Neural cell (in vitro differentiated cells): ENCODE data around the gene RASGEF1C. TPM values are rescaled to one million over a fixed set of nuclear protein-coding genes. Genes with fewer than 3 reads are reported as not detected.

Source experiments
- H2AFZ ChIP-seq: fragments of 200-600, 300-800 bp; sonication (generic), shearing (Covaris generic); 2 replicates; pipeline ENCODE4 v1.6.0; 2014; ENCODE audit warnings: low read depth, mild to moderate bottlenecking, antibody characterized with exemption, low read length, moderate library complexity
- H3F3A ChIP-seq: fragments of 200-600 bp; shearing (Covaris generic); 2 replicates; pipeline ENCODE4 v1.6.1; 2016; ENCODE audit warnings: mild to moderate bottlenecking, moderate library complexity, mixed read lengths, antibody characterized with exemption, low read length; ENCODE audit not compliant: insufficient read depth, poor library complexity, severe bottlenecking
- H3K27ac ChIP-seq: fragments of 200-600, 300-800 bp; sonication (generic), shearing (Covaris generic); 2 replicates; pipeline ENCODE4 v1.5.1; 2014; ENCODE audit warnings: mild to moderate bottlenecking, low read length, moderate library complexity
- H3K27me3 ChIP-seq: fragments of 300-800, 200-600 bp; sonication (generic), shearing (Covaris generic); 2 replicates; pipeline ENCODE4 v1.6.0; 2014; ENCODE audit warnings: mild to moderate bottlenecking, low read depth, low read length, moderate library complexity; ENCODE audit not compliant: insufficient read depth
- H3K36me3 ChIP-seq: fragments of 300-800, 200-600 bp; sonication (generic), shearing (Covaris generic); 2 replicates; pipeline ENCODE4 v1.5.1; 2014; ENCODE audit warnings: mild to moderate bottlenecking, antibody characterized with exemption, low read length, moderate library complexity; ENCODE audit not compliant: insufficient read depth
- H3K4me2 ChIP-seq: fragments of 300-800, 200-600 bp; sonication (generic), shearing (Covaris generic); 2 replicates; pipeline ENCODE4 v1.6.0; 2014; ENCODE audit warnings: mild to moderate bottlenecking, low read length
- H3K4me3 ChIP-seq: fragments of 300-800, 200-600 bp; sonication (generic), shearing (Covaris generic); 2 replicates; pipeline ENCODE4 v1.5.1; 2014; ENCODE audit warnings: mild to moderate bottlenecking, low read length, moderate library complexity
- H3K79me2 ChIP-seq: fragments of 200-600 bp; shearing (Covaris generic); replicated peaks from 2 replicates; pipeline ENCODE4 v1.6.0; 2014; ENCODE audit warnings: mild to moderate bottlenecking, low read length, moderate library complexity; ENCODE audit not compliant: insufficient read depth
- H3K9ac ChIP-seq: fragments of 300-800, 200-600 bp; sonication (generic), shearing (Covaris generic); 2 replicates; pipeline ENCODE4 v1.6.1; 2016; ENCODE audit warnings: mild to moderate bottlenecking, low read length, mixed read lengths
- H3K9me2 ChIP-seq: fragments of 200-600 bp; shearing (Covaris generic); 2 replicates; pipeline ENCODE4 v1.6.1; 2016; ENCODE audit warnings: mild to moderate bottlenecking, low read length, mixed read lengths; ENCODE audit not compliant: insufficient read depth
- H3K9me3 ChIP-seq: fragments of 200-600, 300-800 bp; sonication (generic), shearing (Covaris generic); 2 replicates; pipeline ENCODE4 v1.6.1; 2016; ENCODE audit warnings: mild to moderate bottlenecking, mixed run types, low read length, moderate library complexity, mixed read lengths
- H4K20me1 ChIP-seq: fragments of 200-600 bp; shearing (Covaris generic); 2 replicates; pipeline ENCODE4 v1.6.1; 2016; ENCODE audit warnings: mild to moderate bottlenecking, mixed run types; ENCODE audit not compliant: insufficient read depth
- CTCF ChIP-seq: fragments of 450-650 bp; IDR thresholded peaks from 2 replicates; pipeline ENCODE4 v1.5.1; 2014; ENCODE audit warnings: antibody characterized with exemption, mild to moderate bottlenecking, moderate library complexity; ENCODE audit not compliant: poor library complexity, severe bottlenecking
- EP300 ChIP-seq: fragments of 450-650 bp; conservative IDR thresholded peaks from 2 replicates; pipeline ENCODE4 v1.6.1; 2014; ENCODE audit warnings: antibody characterized with exemption, mild to moderate bottlenecking, moderate library complexity; ENCODE audit not compliant: poor library complexity, severe bottlenecking
- EZH2 ChIP-seq: fragments of 200-600, 300-800 bp; shearing (Covaris generic), sonication (generic); IDR thresholded peaks from 2 replicates; pipeline ENCODE4 v1.6.1; 2014; ENCODE audit warnings: antibody characterized with exemption, low read length, borderline replicate concordance, mild to moderate bottlenecking; ENCODE audit not compliant: insufficient read depth, poor library complexity, severe bottlenecking
- MXI1 ChIP-seq: fragments of 450-650 bp; conservative IDR thresholded peaks from 2 replicates; pipeline ENCODE4 v1.6.1; 2014; ENCODE audit warnings: antibody characterized with exemption, mild to moderate bottlenecking; ENCODE audit not compliant: poor library complexity, severe bottlenecking
- POLR2AphosphoS5 ChIP-seq: IDR thresholded peaks from 2 replicates; pipeline ENCODE4 v1.6.1; 2012
- RAD21 ChIP-seq: fragments of 450-650 bp; conservative IDR thresholded peaks from 2 replicates; pipeline ENCODE4 v1.6.1; 2014; ENCODE audit warnings: antibody characterized with exemption, mild to moderate bottlenecking, moderate library complexity
- SMC3 ChIP-seq: fragments of 450-650 bp; conservative IDR thresholded peaks from 2 replicates; pipeline ENCODE4 v1.6.1; 2014; ENCODE audit warnings: antibody characterized with exemption, mild to moderate bottlenecking, moderate library complexity; ENCODE audit not compliant: poor library complexity
- TAF1 ChIP-seq: IDR thresholded peaks from 2 replicates; pipeline ENCODE4 v1.6.1; 2012; ENCODE audit warnings: low read depth
- polyA plus RNA-seq: library from polyadenylated mRNA; depleted of rRNA; stranded (reverse); fragments of >200 nt; gene quantifications from 2 replicates; pipeline ENCODE4 v1.2.3, GENCODE V29; 2014
- TF ChIP-seq, protein P1 (sequence below): IDR thresholded peaks from 2 replicates; pipeline ENCODE4 v1.6.1; 2012; ENCODE audit warnings: borderline replicate concordance

The RASGEF1C gene
- polyA plus RNA-seq, 1 donor from 2014 or later, result 5.3 TPM

DNA sequence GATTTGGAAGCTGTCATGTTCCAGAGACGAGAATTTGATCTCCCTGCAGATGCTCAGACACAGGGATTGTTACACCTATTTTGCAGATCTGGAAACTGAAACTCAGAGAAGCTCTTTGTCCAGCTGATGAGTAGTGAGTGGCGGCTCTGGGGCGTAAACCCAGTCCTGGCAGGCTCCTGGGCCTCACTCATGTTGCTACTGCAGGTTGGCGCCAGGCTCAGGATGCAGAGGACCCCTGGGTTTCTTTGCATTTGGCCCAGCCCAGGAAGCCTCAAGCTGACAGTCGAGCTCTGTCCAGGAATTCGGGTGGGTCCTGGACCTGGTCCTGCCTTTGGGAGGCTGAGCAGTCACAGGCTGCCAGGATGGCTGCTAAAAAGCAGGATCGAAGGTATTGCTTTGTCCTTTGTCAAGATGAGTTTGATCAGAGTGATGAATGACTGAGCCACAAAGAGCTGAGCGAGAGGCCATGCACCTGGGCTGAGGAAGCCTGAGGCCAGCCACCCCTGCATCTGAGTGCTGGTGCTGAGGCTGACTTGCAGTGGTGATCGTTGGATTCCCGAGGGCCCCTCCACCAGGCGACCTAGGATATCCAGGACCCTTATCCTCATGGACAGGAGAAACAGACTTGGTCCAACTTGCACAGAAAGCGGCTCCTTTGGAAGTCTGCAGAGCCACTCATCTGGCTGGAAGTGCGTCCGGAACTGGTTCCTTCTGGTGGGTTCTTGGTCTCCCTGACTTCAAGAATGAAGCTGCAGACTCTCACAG lies 129.1 kb downstream of the RASGEF1C start:
- no peak overlapping the region for H2AFZ ChIP-seq
- TF ChIP-seq, protein P1, sequence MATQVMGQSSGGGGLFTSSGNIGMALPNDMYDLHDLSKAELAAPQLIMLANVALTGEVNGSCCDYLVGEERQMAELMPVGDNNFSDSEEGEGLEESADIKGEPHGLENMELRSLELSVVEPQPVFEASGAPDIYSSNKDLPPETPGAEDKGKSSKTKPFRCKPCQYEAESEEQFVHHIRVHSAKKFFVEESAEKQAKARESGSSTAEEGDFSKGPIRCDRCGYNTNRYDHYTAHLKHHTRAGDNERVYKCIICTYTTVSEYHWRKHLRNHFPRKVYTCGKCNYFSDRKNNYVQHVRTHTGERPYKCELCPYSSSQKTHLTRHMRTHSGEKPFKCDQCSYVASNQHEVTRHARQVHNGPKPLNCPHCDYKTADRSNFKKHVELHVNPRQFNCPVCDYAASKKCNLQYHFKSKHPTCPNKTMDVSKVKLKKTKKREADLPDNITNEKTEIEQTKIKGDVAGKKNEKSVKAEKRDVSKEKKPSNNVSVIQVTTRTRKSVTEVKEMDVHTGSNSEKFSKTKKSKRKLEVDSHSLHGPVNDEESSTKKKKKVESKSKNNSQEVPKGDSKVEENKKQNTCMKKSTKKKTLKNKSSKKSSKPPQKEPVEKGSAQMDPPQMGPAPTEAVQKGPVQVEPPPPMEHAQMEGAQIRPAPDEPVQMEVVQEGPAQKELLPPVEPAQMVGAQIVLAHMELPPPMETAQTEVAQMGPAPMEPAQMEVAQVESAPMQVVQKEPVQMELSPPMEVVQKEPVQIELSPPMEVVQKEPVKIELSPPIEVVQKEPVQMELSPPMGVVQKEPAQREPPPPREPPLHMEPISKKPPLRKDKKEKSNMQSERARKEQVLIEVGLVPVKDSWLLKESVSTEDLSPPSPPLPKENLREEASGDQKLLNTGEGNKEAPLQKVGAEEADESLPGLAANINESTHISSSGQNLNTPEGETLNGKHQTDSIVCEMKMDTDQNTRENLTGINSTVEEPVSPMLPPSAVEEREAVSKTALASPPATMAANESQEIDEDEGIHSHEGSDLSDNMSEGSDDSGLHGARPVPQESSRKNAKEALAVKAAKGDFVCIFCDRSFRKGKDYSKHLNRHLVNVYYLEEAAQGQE, result no peak
- TF ChIP-seq MXI1 (no peak), EP300 (no peak), POLR2AphosphoS5 (no peak), EZH2 (no peak), CTCF (no peak), RAD21 (no peak)
- no peak overlapping the region for H3K4me3 ChIP-seq

DNA sequence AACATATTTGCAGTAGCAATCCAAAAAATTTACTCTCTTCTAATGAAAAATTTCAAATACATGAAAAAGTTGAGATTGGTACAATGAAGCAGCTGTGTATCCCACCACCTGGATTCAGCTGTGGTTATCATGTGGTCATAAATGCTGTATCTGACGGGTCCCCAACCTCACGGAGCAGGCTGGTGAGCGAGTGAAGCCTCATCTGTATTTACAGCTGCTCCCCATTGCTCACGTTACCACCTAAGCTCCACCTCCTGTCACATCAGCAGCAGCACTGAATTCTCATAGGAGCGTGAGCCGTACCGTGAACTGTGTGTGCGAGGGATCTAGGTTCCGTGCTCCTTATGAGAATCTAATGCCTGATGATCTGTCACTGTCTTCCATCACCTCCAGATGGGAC lies 130.7 kb downstream of the RASGEF1C start:
- no peaks in the 10 kb centered on the region for H4K20me1 ChIP-seq
- H3K9ac ChIP-seq, result no peak overlapping the region
- no peaks in the 10 kb centered on the region for H3K27me3 ChIP-seq
- H3K9me2 ChIP-seq, result no peaks in the 10 kb centered on the region
- H3K36me3 ChIP-seq, result no peaks in the 10 kb centered on the region
- no peaks in the 10 kb centered on the region for H3F3A ChIP-seq
- no peaks in the 10 kb centered on the region for H3K79me2 ChIP-seq
- H3K4me2 ChIP-seq, result no peak overlapping the region
- TF ChIP-seq, protein P1, result no peak
- TF ChIP-seq MXI1, result no peak
- TF ChIP-seq RAD21, result no peak
- no peak for TF ChIP-seq POLR2AphosphoS5
- no peak for TF ChIP-seq EP300
- TF ChIP-seq TAF1, result no peak
- TF ChIP-seq EZH2, result no peak
- no peak for TF ChIP-seq SMC3
- no peak for TF ChIP-seq CTCF
- no peak overlapping the region for H3K4me3 ChIP-seq
- H3K9me3 ChIP-seq, result no peaks in the 10 kb centered on the region
- H2AFZ ChIP-seq, result no peak overlapping the region
- no peak overlapping the region for H3K27ac ChIP-seq

More for the DNA sequence above, 129.1 kb downstream of the RASGEF1C start:
- H3K36me3 ChIP-seq, result no peaks in the 10 kb centered on the region
- H3K79me2 ChIP-seq, result no peaks in the 10 kb centered on the region
- H3F3A ChIP-seq, result no peaks in the 10 kb centered on the region
- H3K9ac ChIP-seq, result no peak overlapping the region
- no peak overlapping the region for H3K27ac ChIP-seq
- H3K4me2 ChIP-seq, result no peak overlapping the region
- H4K20me1 ChIP-seq, result no peaks in the 10 kb centered on the region
- no peaks in the 10 kb centered on the region for H3K27me3 ChIP-seq
- no peaks in the 10 kb centered on the region for H3K9me2 ChIP-seq
- no peaks in the 10 kb centered on the region for H3K9me3 ChIP-seq
